Right renal pelvis (tissue), 4 donors: ENCODE data around the gene CERS1. TPM values are rescaled to one million over a fixed set of nuclear protein-coding genes. Genes with fewer than 3 reads are reported as not detected.

Source experiments
- DNase-seq, 4 donors: peaks; one replicate each; pipeline ENCODE4 v3.0.0-alpha.2; 2013; ENCODE audit warnings: low read depth in 4 of 4, low spot score in 3 of 4, missing footprints in 1 of 4
- polyA plus RNA-seq, 4 donors: library from polyadenylated mRNA; unstranded; fragments of 120-200 nt; gene quantifications; one replicate each; pipeline ENCODE4 v1.2.1, GENCODE V29; 2013; ENCODE audit not compliant: insufficient read length in 4 of 4

CERS1 gene
- polyA plus RNA-seq, 4 donors, result 5.4 to 8.0 (median 6.4) TPM

DNA sequence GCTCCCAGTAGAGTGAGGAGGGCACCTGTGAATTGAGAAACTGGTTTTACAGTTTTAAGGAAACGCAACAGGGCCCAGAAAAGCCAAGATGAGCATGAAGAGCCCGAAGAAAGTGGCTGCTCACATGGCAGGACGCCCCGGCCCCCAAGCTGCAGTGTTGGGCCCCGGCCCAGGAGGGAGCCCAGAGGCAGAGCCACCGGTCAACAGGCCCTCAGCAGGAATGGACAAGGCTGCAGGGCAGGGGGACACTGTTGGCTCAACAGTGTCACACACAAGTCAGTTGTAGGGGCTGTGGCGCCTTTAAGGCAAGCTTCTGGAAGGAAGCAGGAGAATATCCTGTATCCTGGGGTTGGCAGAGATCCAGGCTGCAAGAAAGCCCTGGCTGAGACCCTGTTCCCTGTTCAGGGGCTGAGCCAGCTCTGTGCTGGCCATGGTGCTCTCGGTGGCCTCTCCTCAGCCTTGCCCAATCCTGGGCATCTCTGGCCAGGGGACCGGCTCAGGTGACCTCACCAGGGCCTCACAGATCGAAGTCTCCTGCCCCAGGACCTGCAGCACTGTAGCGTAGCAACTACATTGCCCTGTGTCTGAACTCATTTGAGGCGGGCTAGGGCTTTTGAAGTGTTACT lies 36.2 kb downstream of the CERS1 start:
- DNase-seq, result no peak

DNA sequence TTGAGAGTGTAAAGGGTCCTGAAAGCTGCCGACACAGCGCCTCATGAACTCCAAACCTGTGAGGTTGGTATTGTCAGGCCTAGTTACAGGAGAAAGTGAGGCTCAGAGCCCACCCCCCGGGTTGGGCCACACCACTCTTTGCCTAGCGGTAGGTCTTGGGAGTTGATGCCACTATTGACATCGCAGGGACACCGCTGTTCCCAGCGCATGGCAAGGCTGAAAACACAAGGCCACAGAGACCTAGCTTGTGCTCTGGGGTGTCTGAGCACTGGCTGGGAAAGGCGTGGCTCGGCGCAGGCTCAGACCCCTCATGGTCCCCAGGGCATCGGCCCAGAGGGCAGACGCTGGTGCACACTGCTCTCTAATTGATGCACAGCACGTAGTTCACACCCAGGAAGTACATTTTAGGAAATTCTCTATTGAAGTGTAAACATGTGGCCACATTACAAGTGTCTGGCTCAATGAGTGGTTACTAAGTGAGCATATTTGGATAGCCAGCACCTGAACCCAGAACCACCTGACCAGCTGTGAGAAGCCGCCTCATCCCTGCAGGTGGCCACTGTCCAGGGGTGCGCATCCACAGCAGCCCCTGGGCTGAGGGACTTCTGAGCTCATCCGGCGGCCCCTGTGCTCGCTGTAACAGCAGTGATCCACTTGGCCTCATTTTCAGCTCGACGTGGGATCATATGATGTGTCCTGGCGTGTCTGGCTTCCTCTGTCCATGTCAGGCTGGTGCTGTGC lies 36.9 kb downstream of the CERS1 start:
- no peak for DNase-seq

DNA sequence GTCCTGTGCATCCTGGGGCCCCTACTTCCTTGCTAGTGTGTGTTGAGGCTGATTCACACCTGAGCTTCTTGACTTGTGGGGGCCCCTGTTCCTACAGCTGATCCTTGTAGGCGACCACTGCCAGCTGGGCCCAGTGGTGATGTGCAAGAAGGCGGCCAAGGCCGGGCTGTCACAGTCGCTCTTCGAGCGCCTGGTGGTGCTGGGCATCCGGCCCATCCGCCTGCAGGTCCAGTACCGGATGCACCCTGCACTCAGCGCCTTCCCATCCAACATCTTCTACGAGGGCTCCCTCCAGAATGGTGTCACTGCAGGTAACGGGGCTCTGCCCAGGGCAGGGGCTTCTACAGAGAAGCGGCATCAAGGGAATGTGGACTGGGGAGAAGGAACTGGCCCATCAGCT lies 38.7 kb downstream of the CERS1 start:
- DNase-seq, result no peak

DNA sequence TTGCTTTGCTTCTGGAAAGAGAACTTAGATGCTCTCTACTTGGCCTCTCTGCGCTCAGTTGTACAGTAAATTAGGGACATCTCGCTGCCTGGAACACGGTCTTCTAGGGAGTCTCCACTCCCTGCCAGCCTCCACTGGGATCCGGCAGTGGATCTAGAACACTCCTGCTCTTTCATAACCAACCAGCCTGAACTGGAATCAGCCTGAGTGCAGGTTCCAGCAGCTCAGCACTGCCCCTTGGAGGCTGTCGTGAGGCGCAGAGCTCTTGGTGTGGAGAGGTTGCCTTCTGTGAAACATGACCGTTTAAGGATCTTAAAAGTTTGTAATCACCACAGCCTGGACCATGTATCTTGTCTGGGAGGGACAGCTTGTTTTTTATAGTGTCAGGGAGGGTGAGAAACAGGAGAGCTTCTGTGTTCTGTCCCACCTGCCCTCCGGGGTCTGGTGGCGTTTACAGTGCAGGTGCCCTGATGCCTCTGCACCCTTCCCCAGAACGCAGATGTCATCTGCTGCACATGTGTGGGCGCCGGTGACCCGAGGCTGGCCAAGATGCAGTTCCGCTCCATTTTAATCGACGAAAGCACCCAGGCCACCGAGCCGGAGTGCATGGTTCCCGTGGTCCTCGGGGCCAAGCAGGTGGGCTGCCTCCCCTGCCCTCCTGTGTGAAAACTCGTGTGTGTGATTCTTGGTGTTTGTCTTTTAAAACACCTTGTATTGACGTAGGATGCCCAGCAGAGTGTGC lies 39.4 kb downstream of the CERS1 start:
- DNase-seq, result no peak

DNA sequence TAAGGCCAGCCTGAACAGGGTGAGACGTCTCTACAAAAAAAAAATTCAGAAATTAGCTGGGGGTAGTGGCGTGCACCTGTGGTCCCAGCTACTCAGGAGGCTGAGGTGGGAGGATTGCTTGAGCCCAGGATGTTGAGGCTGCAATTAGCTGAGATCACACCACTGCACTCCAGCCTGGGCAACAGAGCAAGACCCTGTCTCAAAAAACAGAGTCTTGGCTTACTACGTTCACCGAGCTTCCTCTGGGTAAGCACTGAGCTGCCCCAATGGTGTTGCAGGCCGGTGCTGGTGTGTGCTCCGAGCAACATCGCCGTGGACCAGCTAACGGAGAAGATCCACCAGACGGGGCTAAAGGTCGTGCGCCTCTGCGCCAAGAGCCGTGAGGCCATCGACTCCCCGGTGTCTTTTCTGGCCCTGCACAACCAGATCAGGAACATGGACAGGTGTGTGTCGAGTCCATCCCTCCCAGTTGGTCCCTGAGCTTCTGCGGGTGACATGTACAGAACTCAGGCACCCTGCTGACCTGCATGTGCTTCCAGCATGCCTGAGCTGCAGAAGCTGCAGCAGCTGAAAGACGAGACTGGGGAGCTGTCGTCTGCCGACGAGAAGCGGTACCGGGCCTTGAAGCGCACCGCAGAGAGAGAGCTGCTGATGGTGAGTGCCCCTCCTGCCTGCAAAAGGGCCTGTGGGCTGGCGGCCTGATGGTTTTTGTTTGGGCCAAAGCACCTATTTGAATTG lies 40.1 kb downstream of the CERS1 start:
- DNase-seq, result no peak

DNA sequence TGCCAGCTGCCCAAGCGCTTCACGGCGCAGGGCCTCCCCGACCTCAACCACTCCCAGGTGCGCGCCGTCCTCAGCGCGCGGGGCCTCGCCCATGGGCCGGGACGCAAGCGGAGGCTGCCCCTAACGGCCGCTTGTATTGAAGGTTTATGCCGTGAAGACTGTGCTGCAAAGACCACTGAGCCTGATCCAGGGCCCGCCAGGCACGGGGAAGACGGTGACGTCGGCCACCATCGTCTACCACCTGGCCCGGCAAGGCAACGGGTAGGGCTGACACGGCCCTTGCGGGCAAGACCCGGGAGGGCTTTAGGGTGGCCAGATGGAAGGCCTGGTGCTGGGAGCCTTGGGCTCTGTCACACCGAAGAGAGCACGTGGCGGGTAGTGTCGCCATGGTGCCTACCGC lies 41.0 kb downstream of the CERS1 start:
- no peak for DNase-seq

DNA sequence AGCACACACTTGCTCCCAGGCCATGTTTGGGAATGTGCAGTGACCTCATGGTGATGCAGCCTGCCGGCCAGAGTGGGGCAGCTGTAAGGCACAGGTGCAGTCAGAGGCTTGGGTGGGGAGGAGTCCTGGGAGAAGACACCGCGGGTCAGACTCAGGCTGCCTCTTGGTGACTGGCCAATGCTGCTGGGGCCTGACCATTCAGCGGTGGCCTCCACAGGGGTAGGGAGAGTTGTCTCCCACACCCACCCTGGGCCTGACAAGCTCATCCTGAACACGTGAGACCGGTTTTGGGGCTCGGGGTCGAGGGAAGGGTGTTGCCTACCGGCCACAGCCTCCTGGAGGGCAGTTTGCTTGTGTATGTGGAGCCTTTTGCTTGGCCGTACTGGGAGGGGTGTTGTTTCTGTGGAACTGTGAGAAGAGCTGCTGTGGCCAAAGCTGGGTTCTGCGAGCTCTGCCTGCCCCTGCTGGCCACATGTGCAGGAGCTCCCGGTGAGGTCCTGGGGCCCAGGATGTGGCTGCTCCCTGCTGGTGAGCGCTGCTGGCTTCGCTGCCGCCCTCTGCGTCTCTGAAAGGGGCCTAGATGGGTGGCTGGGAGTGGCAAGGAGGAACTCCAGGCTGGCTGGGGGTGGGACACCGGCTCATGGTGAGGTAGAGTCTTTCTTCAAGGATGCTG lies 42.1 kb downstream of the CERS1 start:
- DNase-seq, result no peak

DNA sequence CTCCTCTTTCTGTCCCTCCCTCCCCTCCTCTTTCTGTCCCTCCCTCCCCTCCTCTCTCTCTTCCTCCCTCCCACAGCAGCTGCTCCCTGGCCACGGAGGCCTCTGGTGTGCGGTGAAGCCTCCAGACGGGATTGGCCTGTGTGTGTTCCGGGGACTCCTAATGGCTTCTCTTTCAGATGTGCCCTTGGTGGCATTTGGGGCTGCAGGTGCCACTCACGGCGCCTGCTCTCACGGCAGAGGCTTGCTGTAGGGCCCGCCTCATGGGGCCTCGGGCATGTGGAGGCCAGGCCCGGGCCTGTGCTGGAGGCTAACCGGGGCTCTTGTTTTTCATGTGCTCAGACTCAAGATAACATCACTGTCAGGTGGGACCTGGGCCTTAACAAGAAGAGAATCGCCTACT lies 43.3 kb downstream of the CERS1 start:
- no peak for DNase-seq

DNA sequence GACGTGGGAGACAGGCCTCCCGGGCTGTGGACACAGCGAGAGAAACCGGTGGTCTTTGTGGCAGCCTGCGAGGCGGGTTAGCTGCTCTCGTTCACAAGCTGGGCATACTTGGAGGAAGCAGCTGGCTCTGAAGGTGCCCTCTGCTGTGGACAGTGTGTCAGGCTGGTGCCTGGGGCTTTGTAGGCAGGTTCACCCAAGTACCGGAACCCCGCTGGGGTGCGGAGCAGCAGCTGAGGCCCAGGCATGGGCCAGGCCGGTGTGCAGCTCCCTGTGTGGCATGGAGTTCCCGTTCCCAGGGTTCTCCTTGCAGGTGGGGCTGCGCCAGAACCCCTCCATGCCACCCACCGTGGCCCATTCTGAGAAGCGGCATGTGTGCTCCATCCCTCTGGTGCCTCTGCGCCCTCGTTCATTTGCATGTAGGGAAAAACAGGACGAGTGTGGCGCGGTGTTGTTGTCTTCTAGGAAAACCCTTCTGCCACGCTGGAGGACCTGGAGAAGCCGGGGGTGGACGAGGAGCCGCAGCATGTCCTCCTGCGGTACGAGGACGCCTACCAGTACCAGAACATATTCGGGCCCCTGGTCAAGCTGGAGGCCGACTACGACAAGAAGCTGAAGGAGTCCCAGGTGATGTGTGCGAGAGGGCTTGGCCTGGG lies 44.2 kb downstream of the CERS1 start:
- DNase-seq, result no peak

DNA sequence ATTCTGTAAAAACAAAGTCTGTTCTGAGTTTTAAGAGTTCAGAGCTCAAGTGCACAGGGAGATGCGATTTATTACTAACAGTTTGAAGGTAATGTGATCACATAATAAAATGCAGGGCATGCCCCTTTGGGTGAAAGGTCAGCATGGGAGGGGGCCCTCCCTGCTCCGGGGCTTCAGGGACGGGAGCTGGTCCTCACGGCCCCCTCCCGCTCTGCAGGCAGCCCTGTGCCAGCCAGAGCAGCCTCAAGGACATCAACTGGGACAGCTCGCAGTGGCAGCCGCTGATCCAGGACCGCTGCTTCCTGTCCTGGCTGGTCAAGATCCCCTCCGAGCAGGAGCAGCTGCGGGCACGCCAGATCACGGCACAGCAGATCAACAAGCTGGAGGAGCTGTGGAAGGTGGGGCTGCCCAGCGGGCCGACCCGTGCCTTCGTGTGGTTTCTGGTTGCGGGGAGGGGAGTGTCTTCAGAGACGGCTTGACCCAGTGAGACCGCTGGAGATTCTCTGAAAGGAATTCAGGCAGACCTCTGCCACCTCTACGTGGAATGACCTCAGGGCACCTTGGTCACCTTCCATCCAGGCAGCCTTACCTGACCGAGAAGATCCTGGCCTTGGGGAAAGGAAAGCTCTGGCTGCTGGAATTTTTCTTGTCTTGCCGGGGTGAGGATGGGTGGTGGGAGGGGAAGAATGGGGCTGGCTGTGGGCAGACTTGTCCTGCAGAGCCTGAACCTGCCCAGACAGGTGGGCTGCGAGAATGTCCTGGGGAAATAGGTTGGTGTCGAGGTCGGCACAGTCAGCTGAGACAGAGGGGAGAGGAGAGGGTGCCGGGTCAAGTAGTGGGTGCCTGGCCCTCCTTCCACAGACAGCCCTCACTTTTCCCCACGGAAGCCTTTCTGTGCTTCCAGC lies 45.2 kb downstream of the CERS1 start:
- no peak for DNase-seq

DNA sequence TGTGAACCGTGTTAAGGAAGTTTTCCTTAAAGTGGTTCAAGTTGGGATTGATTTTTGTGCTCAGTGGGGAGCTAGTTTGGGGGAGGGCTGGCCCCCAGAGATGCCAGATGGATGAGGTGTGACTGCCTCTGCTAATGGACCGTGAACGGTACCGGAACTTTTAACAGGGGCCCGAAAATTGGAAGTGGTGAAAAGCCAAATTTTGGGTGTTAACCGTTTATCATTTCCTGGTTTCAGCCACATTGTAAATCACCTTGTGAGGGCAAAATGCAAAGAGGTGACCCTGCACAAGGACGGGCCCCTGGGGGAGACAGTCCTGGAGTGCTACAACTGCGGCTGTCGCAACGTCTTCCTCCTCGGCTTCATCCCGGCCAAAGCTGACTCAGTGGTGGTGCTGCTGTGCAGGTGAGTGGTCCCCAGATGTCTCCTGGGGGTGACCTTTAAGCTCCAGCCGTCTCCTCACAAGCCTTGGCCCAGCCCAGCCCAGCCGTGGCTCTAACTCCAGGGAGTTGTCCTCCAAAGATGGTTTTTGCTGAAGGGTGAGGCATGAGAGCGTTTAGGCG lies 46.0 kb downstream of the CERS1 start:
- DNase-seq, result no peak

DNA sequence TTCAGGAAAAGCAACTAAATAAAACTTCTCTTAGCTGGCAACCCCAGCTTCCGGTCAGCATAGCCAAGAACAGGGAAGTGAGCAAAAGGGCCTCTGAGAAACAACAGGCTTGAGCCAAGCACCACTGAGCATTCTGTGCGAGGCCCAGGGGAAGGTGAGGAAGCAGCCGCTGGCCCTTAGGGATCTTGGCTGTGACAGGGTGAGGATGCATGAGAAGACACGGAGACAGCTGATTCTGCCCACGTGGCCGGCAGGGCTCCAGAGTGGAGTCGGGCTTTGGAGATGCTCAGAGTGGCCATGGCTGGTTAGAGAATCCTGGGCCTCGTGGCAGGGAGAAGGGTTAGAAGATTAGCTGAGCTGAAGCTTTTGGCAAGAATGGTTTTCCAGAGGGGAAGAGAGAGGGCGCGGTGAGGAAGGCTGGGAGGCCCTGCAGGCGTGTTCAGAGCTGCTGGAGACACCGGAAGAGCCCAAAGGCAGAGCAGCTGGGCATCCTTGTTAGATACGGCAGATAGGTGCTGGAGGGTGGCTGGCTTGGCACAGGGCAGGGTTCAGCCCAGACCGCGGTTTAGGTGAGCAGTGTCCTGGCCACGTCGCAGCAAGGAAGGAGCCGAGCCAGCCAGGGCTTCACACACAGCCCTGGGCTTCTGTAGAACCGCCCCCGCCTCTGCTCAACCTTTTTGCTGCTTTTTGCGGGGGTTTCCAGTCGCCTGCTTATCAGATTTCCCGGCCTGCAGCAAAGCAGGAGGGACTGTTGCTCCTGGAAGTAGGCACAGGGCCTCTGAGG lies 46.9 kb downstream of the CERS1 start:
- DNase-seq, result no peak

DNA sequence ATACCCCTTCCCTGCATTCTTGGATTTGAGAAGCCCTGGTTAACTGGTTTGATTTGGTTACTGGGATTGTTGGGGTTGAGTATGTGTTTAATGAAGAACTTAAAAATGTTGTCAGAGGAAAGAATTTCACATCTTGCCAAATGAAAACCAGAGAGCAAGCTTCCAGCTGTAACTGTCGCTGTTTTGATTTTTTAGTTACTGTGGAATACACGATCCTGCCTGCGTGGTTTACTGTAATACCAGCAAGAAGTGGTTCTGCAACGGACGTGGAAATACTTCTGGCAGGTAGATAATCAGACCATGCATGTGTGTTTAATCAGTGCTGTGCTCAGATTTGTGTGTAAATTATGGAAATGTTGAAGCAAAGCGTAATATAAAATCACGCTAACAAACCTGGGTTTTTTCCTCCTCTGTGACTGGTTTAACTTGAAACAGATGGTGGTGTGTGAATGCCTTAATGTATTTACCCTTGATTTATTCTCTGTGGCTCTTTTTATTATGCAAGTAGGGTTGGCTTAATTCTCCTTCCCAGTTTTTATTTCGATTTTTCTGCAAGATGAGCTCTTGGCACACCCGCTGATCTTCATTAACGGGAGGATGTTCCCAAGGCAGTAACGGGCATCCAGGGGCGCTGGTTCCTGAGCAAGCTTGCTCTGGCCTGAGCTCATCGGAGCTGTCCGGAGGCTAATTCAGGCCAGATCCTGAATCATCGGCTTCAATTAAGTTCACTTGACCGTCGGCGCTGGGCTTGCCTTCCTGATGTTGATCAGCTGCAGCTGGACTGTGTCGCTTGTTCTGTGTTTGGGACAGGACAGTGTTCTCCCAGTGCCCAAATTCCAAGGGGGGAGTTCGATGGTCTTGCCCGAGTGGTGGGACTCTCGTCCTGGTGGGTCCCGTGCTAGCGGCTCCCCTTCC lies 48.2 kb downstream of the CERS1 start:
- DNase-seq, result no peak

DNA sequence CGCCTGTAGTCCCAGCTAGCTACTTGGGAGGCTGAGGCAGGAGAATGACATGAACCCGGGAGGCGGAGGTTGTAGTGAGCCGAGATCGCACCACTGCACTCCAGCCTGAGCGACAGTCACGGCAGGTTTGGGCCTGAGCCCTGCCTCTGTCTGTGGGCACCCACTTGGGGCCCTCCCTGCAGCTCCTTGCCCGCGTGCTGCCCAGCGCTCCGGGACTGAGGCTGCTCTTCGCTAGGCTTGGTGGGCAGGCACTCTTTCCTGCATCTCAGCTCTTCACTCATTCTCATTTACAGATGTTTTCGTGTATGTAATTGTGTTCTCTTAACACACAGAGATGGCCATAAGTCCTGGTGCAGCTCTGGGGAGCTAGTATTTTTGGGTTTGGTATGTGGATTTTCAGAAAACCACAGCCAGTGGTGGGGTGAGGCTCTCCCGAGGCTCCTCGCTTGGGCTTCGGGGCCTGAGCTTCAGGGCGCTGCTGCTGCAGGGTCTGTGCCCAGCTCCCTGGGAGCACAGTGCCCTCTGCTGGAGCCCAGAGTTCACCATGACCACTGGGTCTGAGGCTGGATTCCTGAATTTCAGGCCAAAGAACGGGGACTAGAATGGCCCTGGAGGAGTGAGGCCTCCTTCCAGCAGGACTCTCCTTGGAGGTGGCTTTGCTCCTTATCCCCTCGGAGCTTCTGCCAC lies 49.0 kb downstream of the CERS1 start:
- DNase-seq, result peak in 2 of 4 donors; percentile 61 to 69

DNA sequence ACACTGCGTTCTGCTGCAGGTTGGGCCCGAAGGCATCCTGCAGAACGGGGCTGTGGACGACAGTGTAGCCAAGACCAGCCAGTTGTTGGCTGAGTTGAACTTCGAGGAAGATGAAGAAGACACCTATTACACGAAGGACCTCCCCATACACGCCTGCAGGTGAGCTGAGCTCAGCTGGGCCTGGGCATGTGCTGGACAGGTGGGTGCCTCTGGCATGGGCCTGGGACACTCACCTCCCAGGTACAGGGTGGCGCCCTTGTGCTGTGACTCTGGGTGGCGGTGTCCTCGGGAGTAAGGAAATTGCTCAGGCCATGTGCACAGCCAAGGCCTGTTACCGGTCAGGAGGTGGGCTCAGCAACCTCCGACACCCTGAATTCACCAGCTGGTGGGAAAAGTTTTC lies 50.0 kb downstream of the CERS1 start:
- DNase-seq, result no peak

DNA sequence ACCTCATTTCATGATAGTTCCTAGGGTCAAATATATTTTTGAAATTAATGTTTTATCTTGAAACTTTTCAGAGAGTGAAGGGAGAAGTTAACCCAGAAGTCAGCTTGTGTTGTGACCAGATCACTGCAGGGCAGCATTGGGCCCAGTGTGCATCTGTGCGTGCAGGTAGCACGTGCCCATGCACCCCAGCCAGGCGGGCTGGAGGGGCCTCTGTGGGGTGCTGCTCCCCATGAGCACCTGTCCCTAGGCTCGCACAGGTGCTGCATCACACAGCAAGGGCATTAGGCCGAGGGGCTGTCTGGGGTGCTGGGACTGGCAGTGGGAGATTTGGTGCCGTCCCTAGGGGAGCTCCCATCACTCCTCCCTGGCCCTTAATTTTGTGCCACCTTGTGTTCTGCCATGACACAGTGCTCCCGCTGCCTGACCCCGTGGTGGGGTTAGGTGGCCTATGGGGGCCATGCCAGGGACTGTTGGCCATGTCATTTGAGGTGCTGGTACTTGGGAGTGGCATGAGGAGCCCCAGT lies 51.1 kb downstream of the CERS1 start:
- DNase-seq, result no peak
